Measurements from ENCODE around the gene SLC30A1. TPM values are rescaled to one million over a fixed set of nuclear protein-coding genes. Genes with fewer than 3 reads are reported as not detected.
"Not testable (repeated sequence)": the region's sequence is repeated elsewhere in the genome, so short reads cannot be mapped to it uniquely, and the experiment has no call there.

SLC30A1 gene
- total RNA-seq, 2 donors from 2014 or later = 1.3 to 2.4 TPM

DNA sequence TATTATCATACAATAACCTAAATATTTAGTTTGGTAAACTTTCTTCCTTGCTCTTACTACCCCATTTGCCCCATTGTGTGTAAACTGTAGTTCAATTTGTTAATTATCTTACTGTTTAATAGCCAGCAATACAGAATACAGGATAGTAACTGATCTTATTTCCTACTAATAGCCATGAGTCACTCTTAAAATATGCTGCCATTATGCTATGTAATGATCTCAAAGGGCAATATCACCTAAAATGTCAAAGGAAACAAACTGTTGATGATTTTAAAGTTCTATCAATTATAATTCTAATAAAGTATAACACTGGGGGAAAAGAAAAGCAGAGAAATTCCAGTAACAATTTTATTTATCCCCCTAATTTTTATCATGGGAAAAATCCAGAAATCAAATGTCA is 4.3 kb downstream of the SLC30A1 start:
- Mint-ChIP-seq H3K36me3 (no peaks in the 10 kb centered on the region), H3K27ac (no peak overlapping the region), H3K9me3 (no peaks in the 10 kb centered on the region)
- ATAC-seq (no peak), DNase-seq (ENCODE audit: low spot score in 2 of 2) (no peak)

GRCh38 chr1:211571998-211572397 is 7.0 kb downstream of the SLC30A1 start:
- no peaks in the 10 kb centered on the region for H3K36me3 Mint-ChIP-seq
- H3K9me3 Mint-ChIP-seq = no peaks in the 10 kb centered on the region
- H3K27ac Mint-ChIP-seq = no peak overlapping the region
- DNase-seq (ENCODE audit: low spot score in 2 of 2) (no peak), ATAC-seq (peak in 1 of 2 donors; percentile 43)

- not testable (repeated sequence) for DNase-seq (ENCODE audit: low spot score in 2 of 2); H3K27ac Mint-ChIP-seq; H3K9me3 Mint-ChIP-seq; H3K36me3 Mint-ChIP-seq
- ATAC-seq = peak; percentile 63 to 64
Measured at GRCh38 chr1:211570378-211570777, 8.6 kb downstream of the SLC30A1 start.

GRCh38 chr1:211566431-211567025 is 12.4 kb downstream of the SLC30A1 start:
- no peaks in the 10 kb centered on the region for H3K9me3 Mint-ChIP-seq
- DNase-seq (ENCODE audit: low spot score in 2 of 2) (peak in 1 of 2 donors; percentile 9), ATAC-seq (peak; percentile 82 to 92)

GRCh38 chr1:211564084-211564483 is 14.9 kb downstream of the SLC30A1 start:
- H3K9me3 Mint-ChIP-seq = no peaks in the 10 kb centered on the region
- no peak for ATAC-seq
- no peaks in the 10 kb centered on the region for H3K36me3 Mint-ChIP-seq
- no peak for DNase-seq (ENCODE audit: low spot score in 2 of 2)
- H3K27ac Mint-ChIP-seq = no peak overlapping the region

More at GRCh38 chr1:211566431-211567025, 12.4 kb downstream of the SLC30A1 start:
- Mint-ChIP-seq H3K27ac (no peak overlapping the region), H3K36me3 (no peaks in the 10 kb centered on the region)

- Mint-ChIP-seq H3K27ac (no peak overlapping the region), H3K36me3 (no peaks in the 10 kb centered on the region), H3K9me3 (no peaks in the 10 kb centered on the region)
- no peak for ATAC-seq
- DNase-seq (ENCODE audit: low spot score in 2 of 2) = no peak
Measured at GRCh38 chr1:211559222-211560010, 19.5 kb downstream of the SLC30A1 start.

DNA sequence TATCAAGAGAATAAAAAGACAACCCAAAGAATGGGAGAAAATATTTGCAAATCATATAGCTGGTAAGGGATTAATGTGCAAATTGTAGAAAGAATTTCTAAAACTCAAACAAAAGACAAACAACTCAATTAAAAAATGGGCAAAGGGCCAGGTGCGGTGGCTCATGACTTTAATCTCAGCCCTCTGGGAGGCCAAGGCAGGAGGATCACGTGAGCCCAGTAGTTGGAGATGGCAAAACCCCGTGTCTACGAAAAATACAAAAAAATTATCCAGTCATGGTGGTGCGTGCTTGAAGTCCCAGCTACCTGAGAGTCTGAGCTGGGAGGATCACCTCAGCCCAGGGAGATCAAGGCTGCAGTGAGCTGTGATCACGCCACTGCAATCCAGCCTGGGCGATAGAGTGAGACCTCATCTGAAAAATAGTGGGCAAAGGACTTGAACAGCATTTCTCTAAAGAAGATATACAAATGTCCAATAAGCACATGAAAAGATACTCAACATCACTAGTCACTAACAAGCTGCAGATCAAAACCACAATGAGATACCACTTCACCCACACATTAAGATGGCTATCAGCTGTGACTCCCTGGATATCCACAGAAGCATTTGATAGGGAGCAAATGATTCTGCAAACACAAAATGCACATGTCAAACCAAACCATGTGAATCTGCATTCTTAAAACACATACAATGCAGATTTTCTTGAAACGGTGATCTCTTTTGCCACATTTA is 20.9 kb downstream of the SLC30A1 start:
- no peaks in the 10 kb centered on the region for H3K36me3 Mint-ChIP-seq
- H3K27ac Mint-ChIP-seq = no peak overlapping the region
- DNase-seq (ENCODE audit: low spot score in 2 of 2) (no peak), ATAC-seq (no peak)
- H3K9me3 Mint-ChIP-seq = no peaks in the 10 kb centered on the region

DNA sequence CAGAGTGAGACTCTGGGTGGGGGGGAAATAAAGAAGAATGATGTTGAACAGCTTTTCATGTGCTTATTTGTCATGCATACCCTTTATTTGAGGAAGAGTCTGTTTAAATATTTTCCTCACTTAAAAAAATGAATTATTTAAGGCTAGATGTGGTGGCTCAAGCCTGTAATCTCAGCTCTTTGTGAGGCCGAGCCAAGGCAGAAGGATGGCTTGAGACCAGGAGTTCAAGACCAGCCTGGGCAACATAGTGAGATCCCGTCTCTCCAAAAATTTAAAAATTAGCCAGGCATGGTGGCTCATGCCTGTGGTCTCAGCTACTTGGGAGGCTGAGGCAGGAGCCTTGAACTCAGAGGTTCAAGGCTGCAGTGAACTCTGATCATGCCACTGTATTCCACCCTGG is 25.4 kb downstream of the SLC30A1 start:
- H3K9me3 Mint-ChIP-seq = no peaks in the 10 kb centered on the region
- DNase-seq (ENCODE audit: low spot score in 2 of 2) = no peak
- no peaks in the 10 kb centered on the region for H3K36me3 Mint-ChIP-seq
- H3K27ac Mint-ChIP-seq = no peak overlapping the region
- ATAC-seq = no peak

DNA sequence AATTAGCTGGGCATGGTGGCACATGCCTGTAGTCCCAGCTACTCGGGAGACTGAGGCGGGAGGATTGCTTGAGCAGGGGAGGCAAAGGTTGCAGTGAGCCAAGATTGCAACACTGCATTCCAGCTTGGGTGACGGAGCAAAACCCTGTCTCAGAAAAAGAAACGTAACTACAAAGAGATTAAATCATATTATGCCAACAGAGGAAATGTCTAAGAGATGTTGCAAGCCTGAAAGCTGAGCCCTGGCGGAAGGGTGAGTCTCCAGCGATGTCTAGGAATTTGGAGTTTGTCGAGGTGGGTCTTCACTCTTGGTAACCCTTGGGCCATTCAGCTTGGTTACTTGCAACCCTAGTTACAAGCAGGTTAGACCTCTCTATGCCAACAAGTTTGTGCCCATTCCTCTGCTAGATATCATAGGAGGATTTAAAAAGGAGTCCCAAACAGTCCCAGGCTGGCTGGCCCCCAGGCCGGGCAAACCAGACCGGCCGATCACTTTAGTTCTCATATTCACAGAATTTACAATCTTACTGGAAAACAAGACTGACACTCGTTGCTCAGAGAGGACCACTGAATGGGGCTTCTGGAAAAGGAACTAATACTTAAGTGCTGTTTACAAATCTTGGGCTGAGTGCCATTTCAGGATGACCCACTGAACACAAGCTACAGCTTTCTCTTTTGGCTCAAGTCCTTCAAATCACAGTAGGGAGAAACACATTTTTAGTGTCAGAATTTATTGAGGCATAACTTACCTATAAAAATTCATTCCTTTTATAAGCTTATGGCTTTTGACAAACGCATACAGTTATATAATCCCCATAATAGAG is 27.1 kb downstream of the SLC30A1 start:
- Mint-ChIP-seq H3K36me3 (no peaks in the 10 kb centered on the region), H3K27ac (no peak overlapping the region), H3K9me3 (no peaks in the 10 kb centered on the region)
- no peak for ATAC-seq
- DNase-seq (ENCODE audit: low spot score in 2 of 2) = no peak

GRCh38 chr1:211549092-211549711 is 29.8 kb downstream of the SLC30A1 start:
- Mint-ChIP-seq H3K36me3 (no peaks in the 10 kb centered on the region), H3K27ac (no peak overlapping the region)

GRCh38 chr1:211548321-211549091 is 30.5 kb downstream of the SLC30A1 start:
- H3K36me3 Mint-ChIP-seq = no peaks in the 10 kb centered on the region
- no peak overlapping the region for H3K27ac Mint-ChIP-seq
- DNase-seq (ENCODE audit: low spot score in 2 of 2) = peak in 1 of 2 donors; percentile 16
- H3K9me3 Mint-ChIP-seq = no peaks in the 10 kb centered on the region
- peak; percentile 52 to 86 for ATAC-seq

More at GRCh38 chr1:211549092-211549711, 29.8 kb downstream of the SLC30A1 start:
- no peaks in the 10 kb centered on the region for H3K9me3 Mint-ChIP-seq
- ATAC-seq (no peak), DNase-seq (ENCODE audit: low spot score in 2 of 2) (no peak)

DNA sequence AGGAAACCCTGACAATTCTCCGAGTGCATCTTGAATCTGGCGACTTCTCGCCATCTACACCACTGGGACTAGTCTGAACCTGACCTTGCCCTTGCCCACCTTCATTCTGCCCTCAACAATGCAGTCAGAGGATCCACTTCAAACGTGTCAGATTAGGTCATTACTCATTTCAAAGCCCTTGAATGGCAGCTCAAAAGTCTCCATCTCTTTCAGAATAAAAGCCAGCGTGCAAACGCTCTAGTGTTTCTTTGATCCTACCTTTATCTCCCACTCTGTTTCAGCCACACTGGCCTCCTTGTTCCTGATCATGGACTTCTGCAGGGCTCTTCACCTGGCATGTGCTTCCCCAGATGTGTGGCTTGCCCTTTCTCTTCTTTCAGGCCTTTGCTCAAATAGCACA is 31.3 kb downstream of the SLC30A1 start:
- no peaks in the 10 kb centered on the region for H3K36me3 Mint-ChIP-seq
- H3K27ac Mint-ChIP-seq = no peak overlapping the region
- DNase-seq (ENCODE audit: low spot score in 2 of 2) = no peak
- ATAC-seq = peak in 1 of 2 donors; percentile 31
- H3K9me3 Mint-ChIP-seq = no peaks in the 10 kb centered on the region

- H3K27ac Mint-ChIP-seq = no peak overlapping the region
- ATAC-seq = no peak
- peaks cover 0 to 8% of the 10 kb centered on the region in 2 donors for H3K36me3 Mint-ChIP-seq
- no peak for DNase-seq (ENCODE audit: low spot score in 2 of 2)
- peaks cover 1 to 8% of the 10 kb centered on the region in 2 donors for H3K9me3 Mint-ChIP-seq
Measured at GRCh38 chr1:211546543-211546942, 32.4 kb downstream of the SLC30A1 start.

- H3K36me3 Mint-ChIP-seq = peaks cover 0 to 25% of the 10 kb centered on the region in 2 donors
- no peak for DNase-seq (ENCODE audit: low spot score in 2 of 2)
- no peak overlapping the region for H3K27ac Mint-ChIP-seq
- H3K9me3 Mint-ChIP-seq = peaks cover 9 to 22% of the 10 kb centered on the region in 2 donors
- ATAC-seq = no peak
Measured at GRCh38 chr1:211543025-211543424, 35.9 kb downstream of the SLC30A1 start.

DNA sequence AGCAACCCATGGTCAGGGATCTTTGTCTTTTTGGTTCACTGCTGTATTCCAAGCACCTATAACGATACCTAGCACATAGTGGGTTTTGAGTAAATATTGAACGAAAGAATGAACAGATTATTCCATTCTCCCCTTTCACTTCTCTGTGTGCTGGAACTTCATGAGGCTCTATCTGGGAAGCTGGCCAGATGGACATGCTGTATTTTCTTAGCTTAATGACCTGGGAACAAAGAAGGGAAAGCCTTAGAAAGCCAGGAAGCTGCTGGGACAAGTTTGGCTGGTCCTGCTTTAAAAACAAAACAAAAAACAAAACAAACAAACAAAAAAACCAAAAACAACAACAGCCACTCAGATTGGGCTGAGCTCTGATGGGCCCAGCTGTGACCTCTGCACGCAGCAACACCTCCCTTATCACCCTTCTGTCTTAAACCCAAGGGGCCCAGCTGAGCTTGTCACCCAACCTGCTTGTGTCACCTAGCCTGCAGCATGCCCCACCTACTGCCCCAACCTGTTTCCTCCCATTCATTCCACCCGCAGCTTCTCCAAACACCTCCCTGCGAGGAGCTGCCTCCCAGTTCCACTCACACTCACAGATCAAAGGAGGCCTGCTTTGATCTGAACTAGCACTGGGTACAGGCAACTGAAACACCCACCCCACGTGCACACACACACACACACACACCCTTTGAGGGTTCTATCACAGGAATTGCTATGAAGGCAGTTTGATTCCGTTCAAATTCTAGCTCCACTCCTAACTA is 37.1 kb downstream of the SLC30A1 start:
- Mint-ChIP-seq H3K36me3 (peaks cover 0 to 25% of the 10 kb centered on the region in 2 donors), H3K27ac (no peak overlapping the region), H3K9me3 (peaks cover 9 to 22% of the 10 kb centered on the region in 2 donors)
- no peak for DNase-seq (ENCODE audit: low spot score in 2 of 2)
- ATAC-seq = no peak

Data from activated naive CD4-positive, alpha-beta T cell treated with anti-CD3 and anti-CD28 coated beads, Interleukin-2, amount 50 U/mL, for 72 hours (primary cell).